Fibroblast of the aortic adventitia (primary cell): ENCODE measurements around the gene FAF1. TPM values are rescaled to one million over a fixed set of nuclear protein-coding genes. Genes with fewer than 3 reads are reported as not detected.

Experiments
- DNase-seq: peaks from one replicate; pipeline ENCODE4 v3.0.0-alpha.2; 2010; ENCODE audit warnings: low read depth
- H3K4me3 ChIP-seq: 2 replicates; pipeline ENCODE4 v1.5.1; 2011; ENCODE audit warnings: low read depth, mild to moderate bottlenecking, control low read depth, low read length, moderate library complexity
- total RNA-seq: library from RNA; depleted of rRNA; stranded (reverse); fragments of >200 nt; gene quantifications from 2 replicates; pipeline ENCODE4 v1.2.3, GENCODE V29; 2012; ENCODE audit warnings: low replicate concordance
- TF ChIP-seq, protein P1 (sequence below): IDR thresholded peaks from 2 replicates; pipeline ENCODE4 v1.5.1; 2011; ENCODE audit warnings: mild to moderate bottlenecking, low read length, control low read depth, inconsistent platforms; ENCODE audit not compliant: insufficient read depth

Gene FAF1
- total RNA-seq, 1 donor: 93.8 TPM

DNA sequence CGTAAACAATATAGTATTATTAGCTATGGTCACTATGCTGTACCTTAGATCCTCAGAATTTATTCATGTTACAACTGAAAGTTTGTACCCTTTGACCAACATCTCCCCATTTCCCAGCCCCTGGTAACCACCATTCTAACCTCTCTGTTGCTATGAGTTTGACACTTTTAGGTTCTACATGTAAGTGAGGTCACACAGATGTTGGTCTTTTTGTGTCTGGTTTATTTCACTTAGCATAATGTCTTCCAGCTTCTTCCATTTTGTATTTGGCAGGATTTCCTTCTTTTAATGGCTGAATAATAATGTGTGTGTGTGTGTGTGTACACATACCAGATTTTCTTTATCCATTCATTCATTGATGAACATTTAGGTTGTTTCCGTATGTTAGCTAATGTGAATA lies 139.5 kb downstream of the FAF1 start:
- no peak overlapping the region for H3K4me3 ChIP-seq

DNA sequence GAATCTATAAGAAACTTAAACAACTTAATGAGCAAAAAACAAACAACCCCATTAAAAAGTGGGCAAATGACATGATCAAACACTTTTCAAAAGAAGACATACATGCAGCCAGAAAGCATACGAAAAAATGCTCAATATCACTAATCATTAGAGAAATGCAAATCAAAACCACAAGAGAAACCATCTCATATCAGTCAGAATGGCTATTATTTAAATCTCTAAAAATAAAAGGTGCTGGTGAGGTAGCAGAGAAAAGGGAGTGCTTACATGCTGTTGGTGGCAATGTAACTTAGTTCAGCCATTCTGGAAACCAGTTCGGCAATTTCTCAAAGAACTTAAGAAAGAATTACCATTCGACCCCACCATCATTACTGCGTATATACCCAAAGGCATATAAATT lies 147.7 kb downstream of the FAF1 start:
- TF ChIP-seq, protein P1, sequence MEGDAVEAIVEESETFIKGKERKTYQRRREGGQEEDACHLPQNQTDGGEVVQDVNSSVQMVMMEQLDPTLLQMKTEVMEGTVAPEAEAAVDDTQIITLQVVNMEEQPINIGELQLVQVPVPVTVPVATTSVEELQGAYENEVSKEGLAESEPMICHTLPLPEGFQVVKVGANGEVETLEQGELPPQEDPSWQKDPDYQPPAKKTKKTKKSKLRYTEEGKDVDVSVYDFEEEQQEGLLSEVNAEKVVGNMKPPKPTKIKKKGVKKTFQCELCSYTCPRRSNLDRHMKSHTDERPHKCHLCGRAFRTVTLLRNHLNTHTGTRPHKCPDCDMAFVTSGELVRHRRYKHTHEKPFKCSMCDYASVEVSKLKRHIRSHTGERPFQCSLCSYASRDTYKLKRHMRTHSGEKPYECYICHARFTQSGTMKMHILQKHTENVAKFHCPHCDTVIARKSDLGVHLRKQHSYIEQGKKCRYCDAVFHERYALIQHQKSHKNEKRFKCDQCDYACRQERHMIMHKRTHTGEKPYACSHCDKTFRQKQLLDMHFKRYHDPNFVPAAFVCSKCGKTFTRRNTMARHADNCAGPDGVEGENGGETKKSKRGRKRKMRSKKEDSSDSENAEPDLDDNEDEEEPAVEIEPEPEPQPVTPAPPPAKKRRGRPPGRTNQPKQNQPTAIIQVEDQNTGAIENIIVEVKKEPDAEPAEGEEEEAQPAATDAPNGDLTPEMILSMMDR: no peak
- no peak for DNase-seq
- no peak overlapping the region for H3K4me3 ChIP-seq

More for the DNA sequence above, 139.5 kb downstream of the FAF1 start:
- no peak for DNase-seq
- TF ChIP-seq, protein P1: no peak

DNA sequence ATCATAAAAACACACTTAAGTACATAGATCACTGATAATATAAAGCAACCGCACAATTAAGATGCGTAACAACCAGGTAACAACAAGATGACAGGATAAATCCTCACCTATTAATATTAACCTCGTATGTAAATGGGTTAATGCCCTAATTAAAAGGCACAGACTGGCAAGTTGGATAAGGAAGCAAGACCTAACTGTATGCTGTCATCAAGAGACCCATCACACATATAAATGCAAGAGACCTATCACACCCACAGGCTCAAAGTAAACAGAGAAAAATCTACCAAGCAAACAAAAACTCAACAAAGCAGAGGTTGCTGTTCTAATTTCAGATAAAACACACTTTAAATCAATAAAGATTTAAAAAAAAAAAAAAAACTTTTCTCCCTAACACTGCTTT lies 151.8 kb downstream of the FAF1 start:
- no peak for DNase-seq
- TF ChIP-seq, protein P1: no peak
- H3K4me3 ChIP-seq: no peak overlapping the region

DNA sequence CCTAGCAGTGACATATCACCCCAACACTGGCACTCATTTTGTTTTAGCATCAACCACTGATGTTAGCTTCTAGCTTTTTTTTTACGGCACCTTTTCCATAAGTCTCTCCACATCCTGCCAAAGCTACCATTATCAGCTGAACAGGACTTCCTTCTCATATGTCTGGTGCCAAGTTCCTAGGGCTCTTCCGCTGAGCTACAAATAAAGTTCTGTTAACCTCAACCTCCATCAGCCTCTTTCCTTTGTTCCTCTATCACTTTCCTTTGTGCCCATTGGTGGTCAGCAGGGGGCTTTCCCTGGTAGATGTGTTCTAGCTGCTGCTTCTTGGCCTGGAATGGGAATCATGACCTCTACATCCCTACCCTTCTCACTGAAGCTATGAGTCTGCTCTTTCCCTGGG lies 163.8 kb downstream of the FAF1 start:
- DNase-seq: no peak
- no peak overlapping the region for H3K4me3 ChIP-seq
- TF ChIP-seq, protein P1: no peak

DNA sequence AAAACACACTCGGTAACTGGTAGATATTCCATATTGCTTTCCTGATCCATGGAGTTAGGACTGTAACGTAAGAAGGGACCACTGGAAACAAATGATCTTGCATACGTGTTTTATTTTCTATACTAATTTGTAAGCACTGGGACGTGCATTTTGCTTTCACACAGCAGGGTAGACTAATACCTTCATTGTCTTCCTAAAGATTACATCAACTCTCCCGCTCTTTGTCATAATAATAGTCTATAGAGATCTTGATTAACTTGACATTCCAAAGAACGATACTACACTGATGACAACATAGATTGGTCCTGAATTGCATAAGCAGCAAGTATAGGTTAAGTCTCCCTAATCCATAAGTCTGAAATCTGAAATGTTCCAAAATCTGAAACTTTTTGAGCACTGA lies 166.5 kb downstream of the FAF1 start:
- no peak overlapping the region for H3K4me3 ChIP-seq
- DNase-seq: no peak
- TF ChIP-seq, protein P1: no peak

DNA sequence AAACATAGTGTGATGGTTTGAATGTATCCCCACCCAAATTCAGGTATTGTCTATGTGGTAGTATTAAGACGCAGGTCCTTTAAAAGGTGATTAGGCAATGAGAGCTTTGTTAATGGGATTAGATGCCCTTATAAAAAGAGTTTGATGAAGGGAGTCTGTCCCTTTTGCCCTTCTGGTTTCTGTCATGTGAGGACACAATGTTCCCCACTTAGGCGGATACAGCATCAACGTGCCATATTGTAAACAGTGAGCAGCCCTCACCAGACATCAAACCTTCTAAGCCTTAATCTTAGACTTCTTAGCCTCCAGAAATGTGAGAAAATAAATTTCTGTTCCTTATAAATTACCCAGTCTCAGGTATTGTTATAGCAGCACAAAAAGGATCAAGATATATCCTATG lies 172.8 kb downstream of the FAF1 start:
- TF ChIP-seq, protein P1: no peak
- DNase-seq: no peak
- H3K4me3 ChIP-seq: no peak overlapping the region

DNA sequence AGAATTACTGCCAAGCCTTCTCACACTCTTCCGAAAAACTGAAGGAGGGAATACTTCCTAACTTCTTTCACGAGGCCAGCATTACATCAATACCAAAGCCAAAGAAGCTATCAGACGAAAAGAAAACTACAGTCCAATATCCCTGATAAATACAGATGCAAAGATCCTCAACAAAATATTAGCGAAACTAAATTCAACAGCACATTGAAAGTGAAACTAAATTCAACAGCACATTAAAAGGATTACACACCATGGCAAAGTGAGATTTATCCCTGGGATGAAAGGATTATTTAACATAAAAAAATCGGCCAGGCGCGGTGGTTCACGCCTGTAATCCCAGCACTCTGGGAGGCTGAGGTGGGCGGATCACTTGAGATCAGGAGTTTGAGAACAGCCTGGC lies 176.8 kb downstream of the FAF1 start:
- peak; percentile 46 for DNase-seq
- TF ChIP-seq, protein P1: no peak
- H3K4me3 ChIP-seq: peak overlapping the region; percentile 64
